HEK293T (cell line): ENCODE data around the gene TOB1.

Experiments used
- BHLHE40 ChIP-seq: fragments of 450-650 bp; IDR thresholded peaks from 2 replicates; pipeline ENCODE4 v1.6.1; 2016; ENCODE audit warnings: mild to moderate bottlenecking, moderate library complexity, borderline replicate concordance
- FOXA1 ChIP-seq: fragments of 450-650 bp; IDR thresholded peaks from 2 replicates; pipeline ENCODE4 v1.6.1; 2016; ENCODE audit warnings: mild to moderate bottlenecking
- FOXK2 ChIP-seq: fragments of 450-650 bp; IDR thresholded peaks from 2 replicates; pipeline ENCODE4 v1.6.1; 2016; ENCODE audit warnings: mild to moderate bottlenecking
- FOXM1 ChIP-seq: fragments of 450-650 bp; IDR thresholded peaks from 2 replicates; pipeline ENCODE4 v1.6.1; 2017; ENCODE audit warnings: mild to moderate bottlenecking, borderline replicate concordance
- HDGF ChIP-seq: fragments of 450-650 bp; IDR thresholded peaks from 2 replicates; pipeline ENCODE4 v1.6.1; 2017; ENCODE audit warnings: antibody characterized with exemption, borderline replicate concordance
- NFRKB ChIP-seq: fragments of 450-650 bp; IDR thresholded peaks from 2 replicates; pipeline ENCODE4 v1.6.1; 2016; ENCODE audit warnings: mild to moderate bottlenecking, moderate library complexity
- SP1 ChIP-seq: fragments of 450-650 bp; IDR thresholded peaks from 2 replicates; pipeline ENCODE4 v1.6.1; 2017
- SUZ12 ChIP-seq: fragments of 450-650 bp; IDR thresholded peaks from 2 replicates; pipeline ENCODE4 v1.6.1; 2016; ENCODE audit warnings: mild to moderate bottlenecking
- TARDBP ChIP-seq: fragments of 450-650 bp; IDR thresholded peaks from 2 replicates; pipeline ENCODE4 v1.6.1; 2016
- ZNF384 ChIP-seq: fragments of 450-650 bp; IDR thresholded peaks from 2 replicates; pipeline ENCODE4 v1.6.1; 2016
- TF ChIP-seq, protein P1 (sequence below): fragments of 450-650 bp; IDR thresholded peaks from 2 replicates; pipeline ENCODE4 v1.6.1; 2016

DNA sequence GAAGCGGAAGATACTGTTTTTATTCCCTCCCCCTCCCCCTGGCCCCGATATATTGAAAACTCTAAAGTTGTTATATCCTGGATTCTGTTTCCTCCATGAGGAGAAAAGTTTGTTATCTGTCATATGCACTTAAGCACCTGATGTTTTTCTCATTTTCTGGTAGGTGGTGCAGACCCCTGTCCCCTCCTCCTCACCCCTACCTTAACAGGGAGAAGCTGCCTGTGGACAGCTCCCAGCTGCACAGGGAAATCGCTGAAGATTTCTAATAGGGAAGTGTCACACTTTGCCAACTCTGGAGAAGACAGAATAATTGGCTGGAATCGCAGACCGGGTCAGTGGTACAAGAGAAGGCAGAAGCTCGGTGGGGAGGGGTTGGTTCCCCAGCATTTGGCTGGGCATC lies 45.3 kb upstream of the TOB1 start:
- no peak for TF ChIP-seq SP1
- no peak for TF ChIP-seq BHLHE40
- no peak for TF ChIP-seq HDGF
- TF ChIP-seq ZNF384: no peak
- no peak for TF ChIP-seq TARDBP
- no peak for TF ChIP-seq NFRKB
- no peak for TF ChIP-seq FOXA1
- no peak for TF ChIP-seq SUZ12
- TF ChIP-seq FOXM1: no peak
- TF ChIP-seq, protein P1, sequence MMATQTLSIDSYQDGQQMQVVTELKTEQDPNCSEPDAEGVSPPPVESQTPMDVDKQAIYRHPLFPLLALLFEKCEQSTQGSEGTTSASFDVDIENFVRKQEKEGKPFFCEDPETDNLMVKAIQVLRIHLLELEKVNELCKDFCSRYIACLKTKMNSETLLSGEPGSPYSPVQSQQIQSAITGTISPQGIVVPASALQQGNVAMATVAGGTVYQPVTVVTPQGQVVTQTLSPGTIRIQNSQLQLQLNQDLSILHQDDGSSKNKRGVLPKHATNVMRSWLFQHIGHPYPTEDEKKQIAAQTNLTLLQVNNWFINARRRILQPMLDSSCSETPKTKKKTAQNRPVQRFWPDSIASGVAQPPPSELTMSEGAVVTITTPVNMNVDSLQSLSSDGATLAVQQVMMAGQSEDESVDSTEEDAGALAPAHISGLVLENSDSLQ: no peak
- TF ChIP-seq FOXK2: no peak
